Measurements from ENCODE around the gene AP2M1. TPM values are rescaled to one million over a fixed set of nuclear protein-coding genes. Genes with fewer than 3 reads are reported as not detected.
A peak's percentile ranks its signal among the peaks of the same experiment; 100 is the strongest.

Gene AP2M1
- total and polyA plus RNA-seq, 2 of the 13 experiments (the other 11 are each of a cell fraction or from before 2014, with no cell fraction given), result 126 to 146 TPM

- TF ChIP-seq SPEN (CRISPR knock-in tag; IDR thresholded peaks at IDR 0.05; ENCODE audit: low read depth), result peak; percentile 63; the same call in 1 of the 2 replicates
- no peak for TF ChIP-seq ZNF281 (CRISPR knock-in tag; IDR thresholded peaks at IDR 0.05; ENCODE audit: borderline replicate concordance)
- TF ChIP-seq PRPF4 (IDR thresholded peaks at IDR 0.05; ENCODE audit: low read depth, low read length, poor library complexity, severe bottlenecking), result no peak
- no peak for TF ChIP-seq ZBTB21 (CRISPR knock-in tag; IDR thresholded peaks at IDR 0.05)
- TF ChIP-seq MIXL1 (CRISPR knock-in tag; IDR thresholded peaks at IDR 0.05), result 0 out of 2 replicates have a peak, but pooled peaks have one; percentile 22
- TF ChIP-seq PRDM4 (CRISPR knock-in tag; IDR thresholded peaks at IDR 0.05; ENCODE audit: borderline replicate concordance), result no peak
- no peak for TF ChIP-seq GZF1 (CRISPR knock-in tag; IDR thresholded peaks at IDR 0.05)
- TF ChIP-seq NFYC (CRISPR knock-in tag; IDR thresholded peaks at IDR 0.05), result peak; percentile 42; the same call in 1 of the 2 replicates
- no peak for TF ChIP-seq ATRX (CRISPR knock-in tag; IDR thresholded peaks at IDR 0.05; ENCODE audit: borderline replicate concordance)
- TF ChIP-seq SETDB1 (CRISPR knock-in tag; IDR thresholded peaks at IDR 0.05; ENCODE audit: borderline replicate concordance), result no peak
- 0 out of 2 replicates have a peak, but pooled peaks have one; percentile 45 for TF ChIP-seq SNAPC4 (CRISPR knock-in tag; IDR thresholded peaks at IDR 0.05)
- no peak for TF ChIP-seq ZNF180 (CRISPR knock-in tag; IDR thresholded peaks at IDR 0.05; ENCODE audit: borderline replicate concordance, low read depth)
- 0 out of 2 replicates have a peak, but pooled peaks have one; percentile 32 for TF ChIP-seq KDM3A (CRISPR knock-in tag; IDR thresholded peaks at IDR 0.05; ENCODE audit: low read depth)
Observed at GRCh38 chr3:184174646-184175492, at the start of gene AP2M1 (continued).
